K562 (cell line): ENCODE measurements around the gene OSBPL3. TPM values are rescaled to one million over a fixed set of nuclear protein-coding genes. Genes with fewer than 3 reads are reported as not detected.

Experiments
- ATAC-seq: fragments of 200-7000 bp; cut with Tn5 transposase; 3 replicates; pipeline ENCODE4 v1.9.1; 2020; ENCODE audit warnings: moderate library complexity
- BruUV-seq: library from RNA; stranded (reverse); fragments of 400-500 nt; replicated peaks from 2 replicates; lab custom pipeline; 2021; lab: Mats Ljungman, UMichigan
- CTCF ChIA-PET: fragments of 300-600 bp; formaldehyde crosslinking; extraction: SDS; loops from one replicate; lab custom pipeline; 2021; ENCODE audit warnings: low intra/inter-chr PET ratio; lab: Yijun Ruan, JAX
- POLR2A ChIA-PET: fragments of 300-600, 350-650 bp; sonication (Branson Sonifier 250); formaldehyde crosslinking; extraction: SDS; loops from one replicate; lab custom pipeline; 2021; ENCODE audit warnings: antibody characterized with exemption, inconsistent platforms; lab: Yijun Ruan, JAX
- DNase-seq, 4 experiments: peaks; one replicate each; pipeline versions ENCODE4 v3.0.0 to v3.0.0-alpha.2; 2011 to 2018; ENCODE audit warnings: low spot score in 3 of 4, mixed read lengths in 3 of 4; ENCODE audit errors: extremely low read depth in 1 of 4
- FAIRE-seq: peaks from 2 replicates; lab custom pipeline; 2011; peaks lifted over from hg19 to GRCh38; lab: Jason Lieb, UNC
- H2AFZ ChIP-seq: 2 replicates; pipeline ENCODE4 v1.6.0; 2011; ENCODE audit warnings: low read depth, low read length, control low read depth, inconsistent platforms
- H3K27ac ChIP-seq: fragments of 200-600 bp; 3 replicates; pipeline ENCODE4 v1.8.0; 2011; ENCODE audit warnings: low read depth, mild to moderate bottlenecking, control low read depth, inconsistent platforms, low read length, moderate library complexity, mixed read lengths; ENCODE audit errors: extremely low read depth
- H3K27me3 ChIP-seq, 2 experiments: fragments of 300-600 bp in 1 of 2; 2 replicates in 1 of 2; 3 replicates in 1 of 2; pipeline versions ENCODE4 v1.6.0 to v1.8.0; 2011; ENCODE audit warnings: inconsistent platforms in 2 of 2, low read length in 2 of 2, mild to moderate bottlenecking in 1 of 2, mixed read lengths in 1 of 2, moderate library complexity in 1 of 2; ENCODE audit not compliant: control insufficient read depth in 2 of 2, insufficient read depth in 2 of 2
- H3K36me3 ChIP-seq: fragments of 300-600 bp; 3 replicates; pipeline ENCODE4 v1.8.0; 2011; ENCODE audit warnings: mild to moderate bottlenecking, low read length, inconsistent platforms; ENCODE audit not compliant: control insufficient read depth, insufficient read depth
- H3K4me1 ChIP-seq, 2 experiments: fragments of 200-600 bp in 1 of 2; replicated peaks in 1 of 2; 2 replicates in 1 of 2; 3 replicates in 1 of 2; pipeline versions ENCODE4 v1.5.1 to v1.8.0; 2011; ENCODE audit warnings: inconsistent platforms in 2 of 2, low read length in 2 of 2, mild to moderate bottlenecking in 1 of 2, mixed read lengths in 1 of 2, moderate library complexity in 1 of 2; ENCODE audit not compliant: control insufficient read depth in 2 of 2, insufficient read depth in 2 of 2
- H3K4me2 ChIP-seq: 2 replicates; pipeline ENCODE4 v1.6.1; 2011; ENCODE audit warnings: low read length, control low read depth, inconsistent platforms, mixed read lengths; ENCODE audit not compliant: insufficient read depth
- H3K4me3 ChIP-seq: fragments of 200-600 bp; sonication (generic), shearing (Covaris generic); 2 replicates; pipeline ENCODE4 v1.5.1; 2016; ENCODE audit warnings: control low read depth, inconsistent platforms
- H3K79me2 ChIP-seq: fragments of 200-600 bp; 3 replicates; pipeline ENCODE4 v1.8.0; 2011; ENCODE audit warnings: low read length, inconsistent platforms; ENCODE audit not compliant: control insufficient read depth, insufficient read depth
- H3K9ac ChIP-seq, 2 experiments: 2 replicates each; pipeline versions ENCODE4 v1.6.0 to v1.6.1; 2011; ENCODE audit warnings: low read depth in 2 of 2, low read length in 2 of 2, control low read depth in 1 of 2, inconsistent platforms in 1 of 2, mild to moderate bottlenecking in 1 of 2, mixed read lengths in 1 of 2; ENCODE audit not compliant: insufficient read depth in 1 of 2
- H3K9me1 ChIP-seq: one replicate; pipeline ENCODE4 v1.6.0; 2011; ENCODE audit warnings: inconsistent platforms, mild to moderate bottlenecking, low read length, moderate library complexity; ENCODE audit not compliant: control insufficient read depth, insufficient read depth
- H3K9me3 ChIP-seq: replicated peaks from 2 replicates; pipeline ENCODE4 v1.5.1; 2011; ENCODE audit warnings: low read depth, low read length, inconsistent platforms; ENCODE audit not compliant: control insufficient read depth, insufficient read depth
- H4K20me1 ChIP-seq: replicated peaks from 2 replicates; pipeline ENCODE4 v1.6.1; 2011; ENCODE audit warnings: low read length, inconsistent platforms, mixed read lengths; ENCODE audit not compliant: control insufficient read depth, insufficient read depth
- DLX4 ChIP-seq: fragments of 250-450 bp; sonication (Bioruptor Pico); IDR thresholded peaks from 2 replicates; pipeline ENCODE4 v1.6.1; 2021; ENCODE audit warnings: mild to moderate bottlenecking
- DMBX1 ChIP-seq: fragments of 250-450 bp; sonication (Bioruptor Pico); IDR thresholded peaks from 2 replicates; pipeline ENCODE4 v1.8.0; 2022; ENCODE audit warnings: inconsistent platforms, mild to moderate bottlenecking, moderate library complexity, borderline replicate concordance
- FOXA3 ChIP-seq, 2 experiments: fragments of 450-650 bp in 1 of 2; sonication (generic) in 1 of 2; formaldehyde crosslinking; IDR thresholded peaks in 1 of 2; conservative IDR thresholded peaks in 1 of 2; 2 replicates each; pipeline versions ENCODE4 v1.4.0 to v1.8.0; 2020 to 2022; ENCODE audit warnings: mild to moderate bottlenecking in 2 of 2, missing genetic modification reagents in 1 of 2
- MCM2 ChIP-seq: fragments of 450-650 bp; IDR thresholded peaks from 2 replicates; pipeline ENCODE4 v1.6.1; 2017; ENCODE audit warnings: low read depth, mild to moderate bottlenecking
- NELFE ChIP-seq: IDR thresholded peaks from 2 replicates; pipeline ENCODE4 v1.6.1; 2011; ENCODE audit warnings: mild to moderate bottlenecking; ENCODE audit not compliant: insufficient read depth, insufficient read length
- RCOR1 ChIP-seq, 2 experiments: IDR thresholded peaks; 2 replicates each; pipeline ENCODE4 v1.6.1; 2012; ENCODE audit warnings: low read depth in 2 of 2, low read length in 2 of 2, borderline replicate concordance in 1 of 2, improper control_type of control experiment in 1 of 2
- SMARCA5 ChIP-seq: fragments of 450-650 bp; IDR thresholded peaks from 2 replicates; pipeline ENCODE4 v1.6.1; 2016
- ZNF253 ChIP-seq: fragments of 250-450 bp; sonication (Bioruptor Pico); conservative IDR thresholded peaks from 2 replicates; pipeline ENCODE4 v1.6.1; 2021; ENCODE audit warnings: mild to moderate bottlenecking
- ZNF583 ChIP-seq: fragments of 250-450 bp; sonication (Bioruptor Pico); IDR thresholded peaks from 2 replicates; pipeline ENCODE4 v1.4.0; 2020
- WGBS: fragments of 100-300 bp; shearing (Covaris generic); methylation state at CpG from one replicate; pipeline ENCODE4 v1.1.6; 2016; ENCODE audit warnings: low coverage, mixed read lengths; ENCODE audit not compliant: insufficient coverage; ENCODE audit errors: missing lambda C conversion rate; 5-methylcytosine and 5-hydroxymethylcytosine counted together
- in situ Hi-C: fragments of 300-500 bp; cut with MboI; formaldehyde crosslinking; loops from 4 replicates; pipeline ENCODE4 v1.15.0; 2018; ENCODE audit warnings: inconsistent platforms, mixed read lengths
- intact Hi-C: fragments of 100-400 bp; cut with micrococcal nuclease; formaldehyde crosslinking; loops from 2 replicates; pipeline ENCODE4 v1.14.2; 2022
- polyA plus RNA-seq, 8 experiments: library from polyadenylated mRNA; depleted of rRNA in 4 of 8; stranded (reverse) in 5 of 8; unstranded in 3 of 8; fragments of >200 nt; fragmentation: Nextera tagmentation in 2 of 8; fragmentation: Illumina TruSeq in 1 of 8; extraction: Ambion mirVana in 2 of 8; extraction: Trizol in 1 of 8; gene quantifications; 2 replicates each; pipeline versions ENCODE4 v1.2.1 to v1.2.3, GENCODE V29; 2011 to 2014; ENCODE audit warnings: inconsistent platforms in 1 of 8, missing spikeins in 1 of 8
- total RNA-seq, 7 experiments: library from RNA; depleted of rRNA in 6 of 7; stranded (reverse); fragments of >200 nt in 6 of 7; fragmentation: Illumina TruSeq in 2 of 7; extraction: Trizol in 2 of 7; gene quantifications; 2 replicates each; pipeline versions ENCODE4 v1.2.1 to v1.2.3, GENCODE V29; 2011 to 2021; ENCODE audit warnings: low replicate concordance in 1 of 7

Gene OSBPL3
- total and polyA plus RNA-seq, 9 of the 15 experiments (the other 6 are each of a cell fraction or from before 2014, with no cell fraction given), result 4.8 to 37.2 (median 26.5) TPM

GRCh38 chr7:24883622-24884013 lies 96.4 kb downstream of the OSBPL3 start:
- BruUV-seq, result no TSS peak
- in situ Hi-C loops, result no loop called here
- TF ChIP-seq DLX4 (CRISPR knock-in tag) (no peak), MCM2 (no peak), RCOR1 (IDR thresholded peaks at IDR 0.05; ENCODE audit: borderline replicate concordance in 1 of 2, low read depth in 2 of 2, low read length in 2 of 2) (no peak), SMARCA5 (no peak), NELFE (no peak), FOXA3 (CRISPR knock-in tag; conservative IDR thresholded peaks at IDR 0.05 in 1 of 2, IDR thresholded peaks at IDR 0.05 in 1 of 2) (no peak), ZNF583 (no peak), DMBX1 (no peak), ZNF253 (CRISPR knock-in tag) (no peak)
- peaks cover 15% of the 10 kb centered on the region; the same call in 2 of the 3 replicates for H3K36me3 ChIP-seq
- CTCF ChIA-PET, result no interaction called here
- DNase-seq (no peak), FAIRE-seq (no peak), ATAC-seq (no peak)
- POLR2A ChIA-PET, result interaction anchor here (0.7 kb wide), 2 partner anchors 11 to 64 kb away, joined by 3 read pairs; no protein-coding TSS in a partner anchor
- no peaks in the 10 kb centered on the region for H4K20me1 ChIP-seq
- no peak overlapping the region for H3K4me3 ChIP-seq
- intact Hi-C loops, result no loop called here
- H3K9me3 ChIP-seq, result no peaks in the 10 kb centered on the region
- H3K4me1 ChIP-seq, result peaks cover 0 to 12% of the 10 kb centered on the region in 2 experiments; a peak in 2 of 5 replicates
- no peak overlapping the region for H3K4me2 ChIP-seq
- H2AFZ ChIP-seq, result no peak overlapping the region
- no peaks in the 10 kb centered on the region for H3K9me1 ChIP-seq
- H3K9ac ChIP-seq, result no peak overlapping the region
- no peaks in the 10 kb centered on the region for H3K79me2 ChIP-seq
- no peaks in the 10 kb centered on the region for H3K27me3 ChIP-seq
- no peak overlapping the region for H3K27ac ChIP-seq
- 84% methylated on average over 1 of the region's 1 CpG for WGBS
